Kidney (tissue), 14 donors: Measurements from ENCODE around the gene CAMK1D. TPM values are rescaled to one million over a fixed set of nuclear protein-coding genes. Genes with fewer than 3 reads are reported as not detected.

Experiments
- DNase-seq, 5 donors: peaks; one replicate each; pipeline ENCODE4 v3.0.0-alpha.2; 2013 to 2020
- FAIRE-seq: peaks from 2 replicates; lab custom pipeline; 2012; peaks lifted over from hg19 to GRCh38; lab: Jason Lieb, UNC
- H3K27ac ChIP-seq, 2 donors: one replicate each; pipeline ENCODE4 v1.7.0; 2013; ENCODE audit warnings: low read depth in 2 of 2, low read length in 2 of 2, inconsistent platforms in 1 of 2
- H3K27me3 ChIP-seq: one replicate; pipeline ENCODE4 v1.7.1; 2013; ENCODE audit warnings: low read length, inconsistent platforms; ENCODE audit not compliant: control insufficient read depth, insufficient read depth
- H3K36me3 ChIP-seq, 3 donors: one replicate each; pipeline versions ENCODE4 v1.7.0 to v1.7.1; 2013; ENCODE audit warnings: low read length in 3 of 3, control low read depth in 1 of 3, inconsistent platforms in 1 of 3; ENCODE audit not compliant: insufficient read depth in 3 of 3, control insufficient read depth in 2 of 3
- H3K4me1 ChIP-seq, 3 donors: one replicate each; pipeline versions ENCODE4 v1.7.0 to v1.7.1; 2013; ENCODE audit warnings: low read length in 3 of 3, inconsistent platforms in 1 of 3, low read depth in 1 of 3; ENCODE audit not compliant: control insufficient read depth in 2 of 3, insufficient read depth in 2 of 3
- H3K4me3 ChIP-seq, 3 donors: one replicate each; pipeline versions ENCODE4 v1.7.0 to v1.8.1; 2013; ENCODE audit warnings: low read length in 3 of 3, control low read depth in 1 of 3, inconsistent platforms in 1 of 3
- H3K9ac ChIP-seq, 3 donors: one replicate each; pipeline versions ENCODE4 v1.7.0 to v1.7.1; 2013; ENCODE audit warnings: low read length in 3 of 3, control low read depth in 1 of 3, inconsistent platforms in 1 of 3
- H3K9me3 ChIP-seq, 3 donors: one replicate each; pipeline versions ENCODE4 v1.7.0 to v1.7.1; 2013; ENCODE audit warnings: low read length in 3 of 3, control low read depth in 1 of 3, inconsistent platforms in 1 of 3; ENCODE audit not compliant: control insufficient read depth in 2 of 3, insufficient read depth in 1 of 3
- intact Hi-C: fragments of 100-400 bp; cut with DNase I; formaldehyde crosslinking; loops from one replicate; pipeline ENCODE4 v1.11.1; 2022
- polyA plus RNA-seq: library from polyadenylated mRNA; stranded (reverse); fragments of 350-450 nt; fragmentation: Illumina TruSeq; extraction: RNeasy Lipid Tissue Mini Kit (QIAGEN cat#74804); gene quantifications from one replicate; pipeline ENCODE4 v1.2.3, GENCODE V29; 2014; ENCODE audit warnings: low read depth, low replicate concordance; ENCODE audit not compliant: insufficient read depth
- total RNA-seq: library from RNA; stranded (reverse); fragmentation: NEBNext Ultra II Directional; extraction: Animal tissue kit (Norgen Biotek cat#: 25700); gene quantifications from one replicate; pipeline ENCODE4 v1.2.1, GENCODE V29; 2021
- TF ChIP-seq, protein P1 (sequence below): IDR thresholded peaks from 3 replicates; pipeline ENCODE4 v1.5.1; 2012; ENCODE audit warnings: mild to moderate bottlenecking, moderate library complexity, borderline replicate concordance; ENCODE audit not compliant: insufficient read depth; ENCODE audit errors: extremely low read depth
- donor health status: control.
- donor health status: control.
- donor health status: control.
- donor health status: control.
- donor health status: control.
- donor health status: DM: yes; HTN: yes; CAD: no.
- donor health status: Normal renal cell carcinoma (clear cell type).

Gene CAMK1D
- total and polyA plus RNA-seq, 2 donors from 2014 or later = 1.1 to 13.7 TPM

GRCh38 chr10:12720217-12720981 is 371.1 kb downstream of the CAMK1D start:
- Histone ChIP-seq H3K27me3 (no peaks in the 10 kb centered on the region), H3K36me3 (no peaks in the 10 kb centered on the region), H3K27ac (peak overlapping the region; percentile 29 to 41), H3K4me1 (peaks cover 0 to 4% (median 3%) of the 10 kb centered on the region in 3 donors), H3K9ac (no peak overlapping the region), H3K4me3 (no peak overlapping the region), H3K9me3 (no peaks in the 10 kb centered on the region)
- FAIRE-seq (peak; percentile 19), DNase-seq (peak in 3 of 5 donors; percentile 63 to 94 (median 72))
- intact Hi-C loops = no loop called here
- TF ChIP-seq, protein P1, sequence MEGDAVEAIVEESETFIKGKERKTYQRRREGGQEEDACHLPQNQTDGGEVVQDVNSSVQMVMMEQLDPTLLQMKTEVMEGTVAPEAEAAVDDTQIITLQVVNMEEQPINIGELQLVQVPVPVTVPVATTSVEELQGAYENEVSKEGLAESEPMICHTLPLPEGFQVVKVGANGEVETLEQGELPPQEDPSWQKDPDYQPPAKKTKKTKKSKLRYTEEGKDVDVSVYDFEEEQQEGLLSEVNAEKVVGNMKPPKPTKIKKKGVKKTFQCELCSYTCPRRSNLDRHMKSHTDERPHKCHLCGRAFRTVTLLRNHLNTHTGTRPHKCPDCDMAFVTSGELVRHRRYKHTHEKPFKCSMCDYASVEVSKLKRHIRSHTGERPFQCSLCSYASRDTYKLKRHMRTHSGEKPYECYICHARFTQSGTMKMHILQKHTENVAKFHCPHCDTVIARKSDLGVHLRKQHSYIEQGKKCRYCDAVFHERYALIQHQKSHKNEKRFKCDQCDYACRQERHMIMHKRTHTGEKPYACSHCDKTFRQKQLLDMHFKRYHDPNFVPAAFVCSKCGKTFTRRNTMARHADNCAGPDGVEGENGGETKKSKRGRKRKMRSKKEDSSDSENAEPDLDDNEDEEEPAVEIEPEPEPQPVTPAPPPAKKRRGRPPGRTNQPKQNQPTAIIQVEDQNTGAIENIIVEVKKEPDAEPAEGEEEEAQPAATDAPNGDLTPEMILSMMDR = no peak

- intact Hi-C loops = no loop called here
- no peaks in the 10 kb centered on the region for H3K9me3 ChIP-seq
Measured at GRCh38 chr10:12721334-12721733, 372.0 kb downstream of the CAMK1D start.

DNA sequence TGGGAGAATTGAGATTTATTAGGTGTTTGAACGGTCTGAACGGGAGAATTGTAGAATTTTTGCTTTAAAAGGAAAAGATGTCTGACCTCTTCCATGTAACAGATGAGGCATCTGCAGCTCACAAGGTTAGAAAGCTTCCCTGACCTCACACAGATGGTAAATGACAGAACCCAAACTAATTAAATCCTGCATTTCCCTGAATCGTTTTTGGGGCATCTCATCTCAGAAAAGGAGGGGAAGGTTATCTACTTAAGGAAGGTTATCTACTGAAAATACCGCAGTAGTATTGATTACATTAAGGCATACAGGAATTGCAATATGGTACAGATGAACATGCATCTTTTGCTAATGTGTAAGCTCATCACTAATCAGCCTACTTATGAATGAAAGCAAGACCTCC is 373.9 kb downstream of the CAMK1D start:
- Histone ChIP-seq H3K36me3 (no peaks in the 10 kb centered on the region), H3K4me3 (no peak overlapping the region), H3K27me3 (no peaks in the 10 kb centered on the region), H3K4me1 (peaks cover 0 to 4% (median 3%) of the 10 kb centered on the region in 3 donors), H3K9me3 (no peaks in the 10 kb centered on the region), H3K27ac (no peak overlapping the region), H3K9ac (no peak overlapping the region)
- TF ChIP-seq, protein P1 = no peak
- intact Hi-C loops = no loop called here
- FAIRE-seq = no peak
- no peak for DNase-seq

More at GRCh38 chr10:12721334-12721733, 372.0 kb downstream of the CAMK1D start:
- Histone ChIP-seq H3K27ac (no peak overlapping the region), H3K4me1 (peaks cover 0 to 4% (median 3%) of the 10 kb centered on the region in 3 donors), H3K36me3 (no peaks in the 10 kb centered on the region), H3K9ac (no peak overlapping the region), H3K27me3 (no peaks in the 10 kb centered on the region), H3K4me3 (no peak overlapping the region)
- DNase-seq = no peak
- FAIRE-seq = no peak
- TF ChIP-seq, protein P1 = no peak
